Measurements from ENCODE around the gene TENT4A.

GRCh38 chr5:6733411-6734242, 20.4 kb downstream of the TENT4A start:
- no peak for TF ChIP-seq EZH2 (IDR thresholded peaks at IDR 0.05)
- no peak for TF ChIP-seq POLR2AphosphoS5 (IDR thresholded peaks at IDR 0.05; ENCODE audit: borderline replicate concordance, low read depth, low read length)
- no peak for TF ChIP-seq FOXP2 (optimal IDR thresholded peaks at IDR 0.05; ENCODE audit: control extremely low read depth, extremely low read length, insufficient read depth)

Data from SK-N-MC (cell line).